ENCODE data around the gene CDK14.

The CDK14 gene

GRCh38 chr7:91181949-91182348, 585.8 kb downstream of the CDK14 start:
- no peak for DNase-seq

GRCh38 chr7:91182819-91183764, 587.0 kb downstream of the CDK14 start:
- DNase-seq, result no peak

GRCh38 chr7:91185771-91186170, 589.6 kb downstream of the CDK14 start:
- no peak for DNase-seq

DNA sequence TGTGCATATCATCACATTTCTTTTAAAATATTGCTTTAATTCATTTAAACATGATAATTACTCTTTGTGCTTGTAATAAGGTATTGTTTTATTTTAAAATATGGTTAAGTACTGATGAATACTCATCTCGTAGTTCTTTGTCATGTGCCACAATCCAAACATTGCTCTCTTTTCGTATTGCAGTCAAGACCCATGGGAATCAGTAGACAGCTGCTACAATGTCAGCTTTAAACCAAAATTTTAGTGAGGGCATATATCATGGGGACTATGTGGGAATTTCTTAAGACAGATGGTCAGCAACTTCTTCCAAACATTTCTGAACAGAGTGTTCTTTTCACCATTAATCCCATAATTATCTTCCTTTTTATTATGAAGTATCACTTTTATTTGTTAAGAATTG, 590.9 kb downstream of the CDK14 start:
- no peak for DNase-seq

DNA sequence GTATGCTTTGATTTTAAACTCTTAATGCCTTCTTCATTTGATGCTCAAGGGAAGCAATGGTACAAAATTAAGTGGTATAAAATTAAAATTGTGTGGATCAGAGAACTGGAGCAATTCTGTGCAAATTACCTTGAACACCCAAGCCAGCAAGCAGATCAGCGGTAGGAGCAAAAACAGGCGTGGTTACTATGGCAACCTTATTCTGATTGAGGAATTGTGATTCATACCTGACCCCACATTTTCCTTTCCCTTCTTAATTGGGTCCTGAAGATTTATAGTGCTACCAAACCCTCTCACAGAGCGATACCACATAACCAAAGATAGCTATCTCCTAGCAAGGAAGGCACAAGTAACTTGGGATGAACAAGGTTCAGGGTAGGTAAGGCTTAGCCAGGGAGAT, 595.6 kb downstream of the CDK14 start:
- DNase-seq, result no peak

DNA sequence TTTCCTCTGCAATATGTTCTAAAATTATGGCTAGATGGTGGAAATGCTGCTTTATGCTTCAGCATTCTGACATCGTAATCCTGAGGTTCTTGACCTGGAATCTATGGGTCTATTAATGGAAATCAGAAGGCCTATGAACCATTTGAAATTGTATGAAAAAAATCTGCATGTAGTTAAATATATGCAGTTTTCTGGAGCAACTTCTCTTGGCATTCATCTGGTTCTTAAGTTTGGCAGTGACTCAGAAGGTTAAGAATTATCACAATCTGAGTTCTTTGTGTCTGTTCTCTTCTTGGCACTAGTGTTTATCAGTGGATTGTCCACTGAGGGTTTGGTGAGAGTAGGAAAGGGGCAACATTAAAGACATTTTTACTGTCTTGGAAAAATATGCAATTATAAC, 597.0 kb downstream of the CDK14 start:
- no peak for DNase-seq

DNA sequence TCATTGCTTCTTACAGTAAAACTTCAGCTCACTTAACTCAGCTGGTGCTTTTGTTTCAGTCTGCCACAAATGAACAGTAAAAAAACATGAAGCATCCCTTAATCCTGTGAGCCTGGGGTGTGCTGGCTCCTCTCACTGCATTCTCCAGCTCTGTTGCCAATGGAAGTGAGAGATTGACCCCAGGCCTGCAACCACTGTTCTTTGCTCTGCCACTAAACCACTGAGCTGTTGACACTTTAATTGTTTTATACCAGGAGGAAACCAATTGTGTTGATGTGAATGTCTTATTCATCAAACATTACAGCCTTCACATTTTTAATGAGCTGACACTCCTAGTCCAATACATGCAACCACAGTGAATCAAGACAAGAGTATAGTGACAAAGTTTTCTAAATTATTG, 598.7 kb downstream of the CDK14 start:
- DNase-seq, result peak in 1 of 3 experiments; percentile 45

DNA sequence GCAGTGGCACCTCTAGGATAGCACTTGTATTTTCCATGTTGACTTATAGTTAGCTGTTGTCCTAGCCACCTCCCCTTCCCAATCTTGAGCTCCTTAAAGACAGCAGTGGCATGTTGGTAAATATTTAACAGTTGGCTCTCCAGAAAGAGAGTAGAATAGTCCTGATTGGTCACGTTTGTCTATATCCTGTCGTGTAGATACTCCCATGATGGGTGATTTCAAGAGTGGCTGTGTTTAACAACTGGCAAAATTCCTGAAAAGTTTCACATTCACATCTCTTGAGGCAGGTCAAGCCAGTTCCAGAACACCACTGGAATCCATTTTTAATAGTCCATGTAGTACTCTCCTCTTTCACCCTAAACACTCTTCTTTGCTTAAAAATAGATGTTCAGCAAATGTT, 599.9 kb downstream of the CDK14 start:
- no peak for DNase-seq

GRCh38 chr7:91198371-91198770, 602.2 kb downstream of the CDK14 start:
- no peak for DNase-seq

DNA sequence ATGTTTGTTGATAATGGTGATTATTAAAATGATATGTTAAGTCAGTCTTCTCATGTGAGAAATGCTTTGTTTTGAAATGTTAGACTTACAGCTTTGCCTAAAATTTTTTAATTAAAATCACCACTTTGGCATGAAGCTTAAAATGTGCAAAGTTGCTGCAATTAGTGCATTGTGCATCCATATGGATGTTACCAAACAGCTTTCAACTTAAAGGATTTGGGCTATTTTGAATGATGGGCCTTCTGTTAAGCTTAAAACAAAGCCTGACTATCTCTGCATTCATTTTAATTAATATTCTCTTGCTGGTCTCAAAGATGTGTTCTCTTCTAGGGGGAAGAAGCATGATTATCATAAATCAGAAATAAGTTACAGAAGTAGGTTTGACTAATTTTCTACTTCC, 603.5 kb downstream of the CDK14 start:
- no peak for DNase-seq

GRCh38 chr7:91201442-91202113, 605.5 kb downstream of the CDK14 start:
- DNase-seq, result peak; percentile 27 to 96 (median 78)

GRCh38 chr7:91206361-91206960, 610.3 kb downstream of the CDK14 start:
- no peak for DNase-seq

GRCh38 chr7:91212582-91212981, 616.5 kb downstream of the CDK14 start:
- no peak for DNase-seq

DNA sequence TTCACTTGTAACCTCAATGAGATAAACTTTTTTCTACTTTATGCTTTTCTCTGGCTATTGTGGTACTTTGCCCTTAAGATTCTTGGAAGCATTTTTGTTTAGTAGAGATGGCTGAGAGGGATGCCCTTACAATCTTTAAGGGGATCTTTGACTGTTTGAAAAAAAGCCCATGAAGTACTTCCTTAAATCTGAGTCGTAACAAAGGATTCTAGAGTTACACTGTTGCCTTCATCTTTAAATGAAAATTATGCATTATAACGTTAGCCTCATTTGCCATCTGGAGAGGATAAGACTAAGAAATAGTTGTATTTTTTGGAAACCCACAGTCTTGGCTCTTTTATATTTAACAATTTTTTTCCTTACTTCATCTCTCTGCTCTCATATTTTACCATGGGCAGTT, 630.3 kb downstream of the CDK14 start:
- no peak for DNase-seq

DNA sequence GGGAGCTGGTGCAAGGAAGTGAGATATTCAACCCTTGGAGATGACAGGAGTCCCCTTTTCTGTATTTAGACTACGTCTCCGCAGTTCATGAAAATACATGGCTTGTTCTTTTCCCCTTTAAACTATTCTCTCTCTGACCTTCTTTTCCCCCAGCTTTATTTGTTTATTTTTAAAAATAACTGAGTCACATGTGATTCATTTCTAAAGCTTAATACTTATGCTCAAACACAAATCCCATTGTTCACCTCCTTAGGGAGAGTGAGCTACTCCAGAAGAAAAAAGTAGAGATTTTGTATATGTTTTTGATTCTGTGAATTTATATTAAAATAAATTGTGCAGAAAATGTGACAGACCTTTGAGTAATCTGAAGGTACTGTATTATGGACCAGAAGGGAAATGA, 632.2 kb downstream of the CDK14 start:
- no peak for DNase-seq

- no peak for DNase-seq
These were observed 632.9 kb downstream of the CDK14 start for GRCh38 chr7:91228927-91229558.

GRCh38 chr7:91230100-91230499, 634.0 kb downstream of the CDK14 start:
- DNase-seq, result no peak

GRCh38 chr7:91230503-91230902, 634.4 kb downstream of the CDK14 start:
- DNase-seq, result peak in 1 of 3 experiments; percentile 22

DNA sequence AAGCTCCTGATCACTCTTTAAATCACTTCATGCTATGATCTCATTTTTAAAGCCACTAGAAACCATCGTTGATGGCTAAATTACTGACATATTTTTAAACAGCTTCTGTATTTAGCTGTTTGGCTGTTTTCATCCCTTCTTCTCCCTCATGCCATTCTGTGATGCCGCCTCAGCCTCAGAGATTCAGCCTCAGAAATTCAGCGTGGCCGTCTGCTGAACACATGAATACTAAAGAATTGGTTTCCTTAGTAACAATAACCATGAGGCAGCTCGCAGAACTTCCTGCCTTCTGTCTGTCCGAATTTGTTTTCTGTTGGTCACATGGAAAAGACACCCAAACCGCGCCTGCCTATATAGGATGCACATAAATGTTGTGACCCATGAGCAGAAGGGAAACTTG, 637.1 kb downstream of the CDK14 start:
- DNase-seq, result peak in 1 of 3 experiments; percentile 18

DNA sequence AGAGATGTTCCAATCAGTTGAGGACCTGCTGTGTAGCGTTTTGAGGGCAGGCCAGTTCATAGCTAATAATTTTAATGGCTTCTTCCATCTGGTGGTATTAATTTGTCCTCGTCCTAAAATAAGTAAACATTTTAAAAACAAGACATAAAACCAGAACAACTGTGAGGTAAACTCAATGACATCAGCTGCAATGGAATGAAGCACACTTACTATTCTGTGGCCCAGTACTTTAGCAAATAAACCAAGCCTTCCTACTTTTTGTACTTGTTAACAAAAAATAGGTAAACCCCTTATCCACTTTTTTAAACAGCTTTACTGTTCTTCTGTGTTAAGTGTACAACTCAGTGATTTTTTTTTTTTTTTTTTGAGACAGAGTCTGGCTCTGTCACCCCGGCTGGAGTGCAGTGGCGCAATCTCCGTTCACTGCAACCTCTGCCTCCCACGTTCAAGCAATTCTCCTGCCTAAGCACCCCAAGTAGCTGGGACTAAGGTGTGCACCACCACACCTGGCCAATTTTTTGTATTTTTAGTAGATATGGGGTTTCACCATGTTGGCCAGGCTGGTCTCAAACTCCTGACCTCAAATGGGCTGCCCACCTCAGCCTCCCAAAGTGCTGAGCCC, 639.2 kb downstream of the CDK14 start:
- no peak for DNase-seq

DNA sequence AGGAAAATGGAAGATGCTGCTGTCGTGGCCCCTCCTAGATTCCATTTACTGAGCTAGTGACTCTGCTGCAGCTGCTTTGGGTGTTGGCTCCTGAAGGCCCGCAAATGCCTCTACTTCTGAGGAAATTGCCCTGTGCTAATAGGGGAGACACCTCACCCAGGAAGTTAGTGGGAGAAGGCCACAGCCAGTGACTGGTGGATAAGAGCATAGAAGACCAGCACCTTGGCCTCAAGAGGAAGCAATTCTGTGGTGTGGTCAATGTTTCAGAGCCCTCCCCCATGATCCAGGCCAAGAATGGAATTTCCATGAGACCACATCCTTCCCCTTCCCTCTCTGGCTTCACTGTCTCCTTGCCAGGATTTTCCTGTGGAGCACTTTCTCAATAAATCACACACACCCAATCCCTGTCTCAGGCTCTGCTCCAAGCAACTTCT, 643.1 kb downstream of the CDK14 start:
- no peak for DNase-seq

- no peak for DNase-seq
These were observed 643.7 kb downstream of the CDK14 start for GRCh38 chr7:91239772-91240171.

All from NCI-H1417 (cell line).